Breast epithelium (tissue), 4 donors: ENCODE measurements around the gene BPTF. TPM values are rescaled to one million over a fixed set of nuclear protein-coding genes. Genes with fewer than 3 reads are reported as not detected.
"Not testable (repeated sequence)": the region's sequence is repeated elsewhere in the genome, so short reads cannot be mapped to it uniquely, and the experiment has no call there.

Experiments used
- DNase-seq, 2 donors: peaks; one replicate each; pipeline ENCODE4 v3.0.0-alpha.2; 2019; ENCODE audit warnings: low spot score in 2 of 2
- H3K27ac ChIP-seq, 2 donors: fragments of 200-600 bp; sonication (generic) in 1 of 2; one replicate each; pipeline ENCODE4 v1.5.1; 2016 to 2019; ENCODE audit warnings: mild to moderate bottlenecking in 1 of 2
- H3K27me3 ChIP-seq, 2 donors: fragments of 200-600 bp; sonication (generic) in 1 of 2; one replicate each; pipeline versions ENCODE4 v1.5.1 to v1.6.0; 2017 to 2019; ENCODE audit warnings: control low read depth in 1 of 2, mild to moderate bottlenecking in 1 of 2
- H3K36me3 ChIP-seq: fragments of 200-600 bp; one replicate; pipeline ENCODE4 v1.5.1; 2019
- H3K4me1 ChIP-seq, 2 donors: fragments of 200-600 bp; sonication (generic); one replicate each; pipeline ENCODE4 v1.5.1; 2016 to 2019; ENCODE audit warnings: control low read depth in 1 of 2
- H3K4me3 ChIP-seq, 3 donors: fragments of 200-600 bp; sonication (generic); 1 replicate in 2 of 3; 2 replicates in 1 of 3; pipeline ENCODE4 v1.5.1; 2016 to 2019; ENCODE audit warnings: mild to moderate bottlenecking in 3 of 3, moderate library complexity in 2 of 3
- H3K9me3 ChIP-seq, 2 donors: fragments of 200-600 bp; sonication (generic) in 1 of 2; one replicate each; pipeline ENCODE4 v1.5.1; 2016 to 2019; ENCODE audit warnings: control low read depth in 1 of 2
- POLR2A ChIP-seq: fragments of 450-650 bp; IDR thresholded peaks from one replicate; pipeline ENCODE4 v1.6.1; 2016; ENCODE audit warnings: antibody characterized with exemption, mild to moderate bottlenecking, moderate library complexity
- POLR2AphosphoS5 ChIP-seq, 3 donors: sonication (generic); formaldehyde crosslinking; IDR thresholded peaks; one replicate each; pipeline ENCODE4 v1.6.1; 2017; ENCODE audit warnings: antibody characterized with exemption in 3 of 3
- intact Hi-C: fragments of 100-400 bp; cut with DNase I; formaldehyde crosslinking; loops from one replicate; pipeline ENCODE4 v1.15.1; 2023; ENCODE audit warnings: low total_unique reads
- total RNA-seq, 3 donors: library from RNA; depleted of rRNA; stranded (reverse); fragments of >200 nt; gene quantifications; one replicate each; pipeline ENCODE4 v1.1.0, GENCODE V29; 2016
- TF ChIP-seq, protein P1 (sequence below), 3 donors: fragments of 450-650 bp; IDR thresholded peaks; one replicate each; pipeline ENCODE4 v1.5.1; 2016 to 2017; ENCODE audit warnings: antibody characterized with exemption in 3 of 3, mild to moderate bottlenecking in 3 of 3, moderate library complexity in 3 of 3

Gene BPTF
- total RNA-seq, 3 donors from 2014 or later = 97.6 to 142 (median 120) TPM

DNA sequence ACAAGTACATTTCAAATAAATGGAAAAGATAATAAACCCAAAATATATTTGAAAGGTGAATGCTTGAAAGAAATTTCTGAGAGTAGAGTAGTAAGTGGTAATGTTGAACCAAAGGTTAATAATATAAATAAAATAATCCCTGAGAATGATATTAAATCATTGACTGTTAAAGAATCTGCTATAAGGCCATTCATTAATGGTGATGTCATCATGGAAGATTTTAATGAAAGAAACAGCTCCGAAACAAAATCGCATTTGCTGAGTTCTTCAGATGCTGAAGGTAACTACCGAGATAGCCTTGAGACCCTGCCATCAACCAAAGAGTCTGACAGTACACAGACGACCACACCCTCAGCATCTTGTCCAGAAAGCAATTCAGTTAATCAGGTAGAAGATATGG is 86.8 kb downstream of the BPTF start:
- no peaks in the 10 kb centered on the region for H3K36me3 ChIP-seq

GRCh38 chr17:67912656-67913055 is 87.4 kb downstream of the BPTF start:
- no peak overlapping the region for H3K4me3 ChIP-seq
- no peaks in the 10 kb centered on the region for H3K4me1 ChIP-seq
- no peak overlapping the region for H3K27ac ChIP-seq
- DNase-seq = no peak
- TF ChIP-seq POLR2AphosphoS5 (IDR thresholded peaks at IDR 0.05) (no peak), POLR2A (no peak)
- TF ChIP-seq, protein P1, sequence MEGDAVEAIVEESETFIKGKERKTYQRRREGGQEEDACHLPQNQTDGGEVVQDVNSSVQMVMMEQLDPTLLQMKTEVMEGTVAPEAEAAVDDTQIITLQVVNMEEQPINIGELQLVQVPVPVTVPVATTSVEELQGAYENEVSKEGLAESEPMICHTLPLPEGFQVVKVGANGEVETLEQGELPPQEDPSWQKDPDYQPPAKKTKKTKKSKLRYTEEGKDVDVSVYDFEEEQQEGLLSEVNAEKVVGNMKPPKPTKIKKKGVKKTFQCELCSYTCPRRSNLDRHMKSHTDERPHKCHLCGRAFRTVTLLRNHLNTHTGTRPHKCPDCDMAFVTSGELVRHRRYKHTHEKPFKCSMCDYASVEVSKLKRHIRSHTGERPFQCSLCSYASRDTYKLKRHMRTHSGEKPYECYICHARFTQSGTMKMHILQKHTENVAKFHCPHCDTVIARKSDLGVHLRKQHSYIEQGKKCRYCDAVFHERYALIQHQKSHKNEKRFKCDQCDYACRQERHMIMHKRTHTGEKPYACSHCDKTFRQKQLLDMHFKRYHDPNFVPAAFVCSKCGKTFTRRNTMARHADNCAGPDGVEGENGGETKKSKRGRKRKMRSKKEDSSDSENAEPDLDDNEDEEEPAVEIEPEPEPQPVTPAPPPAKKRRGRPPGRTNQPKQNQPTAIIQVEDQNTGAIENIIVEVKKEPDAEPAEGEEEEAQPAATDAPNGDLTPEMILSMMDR (IDR thresholded peaks at IDR 0.05) = no peak
- no peaks in the 10 kb centered on the region for H3K9me3 ChIP-seq
- no peaks in the 10 kb centered on the region for H3K27me3 ChIP-seq
- H3K36me3 ChIP-seq = no peaks in the 10 kb centered on the region
- intact Hi-C loops = no loop called here

More for the DNA sequence above, 86.8 kb downstream of the BPTF start:
- no peaks in the 10 kb centered on the region for H3K4me1 ChIP-seq
- no peak for DNase-seq
- no peak overlapping the region for H3K4me3 ChIP-seq
- intact Hi-C loops = no loop called here
- no peak for TF ChIP-seq POLR2AphosphoS5 (IDR thresholded peaks at IDR 0.05)
- no peak for TF ChIP-seq POLR2A
- TF ChIP-seq, protein P1 (IDR thresholded peaks at IDR 0.05) = no peak
- H3K9me3 ChIP-seq = no peaks in the 10 kb centered on the region
- H3K27ac ChIP-seq = no peak overlapping the region
- no peaks in the 10 kb centered on the region for H3K27me3 ChIP-seq

DNA sequence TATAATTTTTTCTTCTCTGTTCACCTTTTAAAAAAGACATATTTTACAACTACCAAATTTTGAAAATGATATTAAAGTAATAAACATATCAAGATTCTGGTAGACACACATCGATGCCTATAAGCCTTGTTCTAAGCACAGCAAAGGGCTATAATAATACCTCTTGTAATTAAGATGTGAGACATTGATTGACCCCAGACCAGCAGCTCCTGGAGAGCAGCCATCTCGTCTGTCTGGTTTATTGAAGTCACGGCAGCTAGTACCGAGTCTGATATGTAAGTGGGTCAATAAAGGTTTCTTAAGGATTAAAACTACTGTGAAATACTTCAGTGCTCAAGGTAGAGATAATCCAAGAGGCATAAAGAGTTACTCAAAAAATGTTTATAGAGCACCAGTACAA is 94.9 kb downstream of the BPTF start:
- H3K27ac ChIP-seq = no peak overlapping the region
- no peak for DNase-seq
- TF ChIP-seq POLR2AphosphoS5 (IDR thresholded peaks at IDR 0.05) (no peak), POLR2A (no peak)
- TF ChIP-seq, protein P1 (IDR thresholded peaks at IDR 0.05) = no peak
- intact Hi-C loops = no loop called here
- no peaks in the 10 kb centered on the region for H3K9me3 ChIP-seq
- H3K4me3 ChIP-seq = no peak overlapping the region
- H3K27me3 ChIP-seq = no peaks in the 10 kb centered on the region
- H3K36me3 ChIP-seq = peaks cover 5% of the 10 kb centered on the region
- H3K4me1 ChIP-seq = no peaks in the 10 kb centered on the region

GRCh38 chr17:67922503-67922902 is 97.2 kb downstream of the BPTF start:
- no peaks in the 10 kb centered on the region for H3K9me3 ChIP-seq
- DNase-seq = no peak
- no peak overlapping the region for H3K27ac ChIP-seq
- intact Hi-C loops = no loop called here
- H3K4me1 ChIP-seq = no peaks in the 10 kb centered on the region
- TF ChIP-seq POLR2A (no peak), POLR2AphosphoS5 (IDR thresholded peaks at IDR 0.05) (no peak)
- TF ChIP-seq, protein P1 (IDR thresholded peaks at IDR 0.05) = no peak
- H3K36me3 ChIP-seq = peaks cover 5% of the 10 kb centered on the region
- H3K27me3 ChIP-seq = no peaks in the 10 kb centered on the region
- H3K4me3 ChIP-seq = no peak overlapping the region

GRCh38 chr17:67928842-67929241 is 103.5 kb downstream of the BPTF start:
- H3K4me3 ChIP-seq, H3K36me3 ChIP-seq, H3K27ac ChIP-seq, DNase-seq, H3K4me1 ChIP-seq, H3K27me3 ChIP-seq, H3K9me3 ChIP-seq, intact Hi-C loops: not testable (repeated sequence)

GRCh38 chr17:67931227-67931626 is 105.9 kb downstream of the BPTF start:
- DNase-seq = no peak
- intact Hi-C loops = no loop called here
- H3K27ac ChIP-seq = no peak overlapping the region
- no peak for TF ChIP-seq POLR2AphosphoS5 (IDR thresholded peaks at IDR 0.05)
- TF ChIP-seq, protein P1 (IDR thresholded peaks at IDR 0.05) = no peak
- no peak for TF ChIP-seq POLR2A
- H3K4me3 ChIP-seq = no peak overlapping the region
- no peaks in the 10 kb centered on the region for H3K27me3 ChIP-seq
- H3K4me1 ChIP-seq = no peaks in the 10 kb centered on the region
- H3K36me3 ChIP-seq = peaks cover 3% of the 10 kb centered on the region
- H3K9me3 ChIP-seq = no peaks in the 10 kb centered on the region
